Common myeloid progenitor, CD34-positive (primary cell): ENCODE measurements around the gene ADARB1.

ENCODE experiments used
- CTCF ChIA-PET: fragments of 350-600 bp; sonication (Branson Sonifier 250); formaldehyde crosslinking; loops from one replicate; lab custom pipeline; 2021; ENCODE audit warnings: antibody characterized with exemption; lab: Charles Lee
- POLR2A ChIA-PET: fragments of 350-600 bp; sonication (Branson Sonifier 250); formaldehyde crosslinking; loops from one replicate; lab custom pipeline; 2021; ENCODE audit warnings: antibody characterized with exemption; lab: Charles Lee
- DNase-seq, 3 donors: peaks; one replicate each; pipeline versions ENCODE4 v3.0.0 to v3.0.0-alpha.2; 2013
- H3K27ac ChIP-seq, 2 experiments: 1 replicate in 1 of 2; 2 replicates in 1 of 2; pipeline ENCODE4 v1.7.0; 2013; ENCODE audit warnings: inconsistent platforms in 2 of 2, low read length in 2 of 2, mild to moderate bottlenecking in 2 of 2, low read depth in 1 of 2, moderate library complexity in 1 of 2; ENCODE audit not compliant: severe bottlenecking in 2 of 2, insufficient read depth in 1 of 2, poor library complexity in 1 of 2
- H3K27me3 ChIP-seq, 5 experiments: replicated peaks in 2 of 5; 1 replicate in 3 of 5; 2 replicates in 2 of 5; pipeline versions ENCODE4 v1.6.1 to v1.7.0; 2013; ENCODE audit warnings: low read length in 4 of 5, mild to moderate bottlenecking in 2 of 5, moderate library complexity in 2 of 5, inconsistent platforms in 1 of 5; ENCODE audit not compliant: insufficient read depth in 5 of 5, control insufficient read depth in 4 of 5
- H3K36me3 ChIP-seq, 4 experiments: 1 replicate in 2 of 4; 2 replicates in 2 of 4; pipeline versions ENCODE4 v1.6.1 to v1.7.0; 2013; ENCODE audit warnings: low read length in 3 of 4, control low read depth in 1 of 4, mild to moderate bottlenecking in 1 of 4; ENCODE audit not compliant: control insufficient read depth in 4 of 4, insufficient read depth in 4 of 4
- H3K4me1 ChIP-seq, 4 experiments: 1 replicate in 3 of 4; 2 replicates in 1 of 4; pipeline versions ENCODE4 v1.6.1 to v1.7.1; 2013; ENCODE audit warnings: low read length in 3 of 4, mild to moderate bottlenecking in 3 of 4, control low read depth in 1 of 4, inconsistent platforms in 1 of 4, moderate library complexity in 1 of 4; ENCODE audit not compliant: control insufficient read depth in 4 of 4, insufficient read depth in 4 of 4; ENCODE audit errors: control extremely low read depth in 1 of 4
- H3K4me3 ChIP-seq, 7 experiments: 1 replicate in 4 of 7; 2 replicates in 3 of 7; pipeline versions ENCODE4 v1.5.1 to v1.7.0; 2013; ENCODE audit warnings: mild to moderate bottlenecking in 7 of 7, low read length in 6 of 7, moderate library complexity in 6 of 7, inconsistent platforms in 2 of 7, low read depth in 2 of 7, control low read depth in 1 of 7; ENCODE audit not compliant: insufficient read depth in 4 of 7, control insufficient read depth in 1 of 7; ENCODE audit errors: extremely low read depth in 1 of 7
- H3K9me3 ChIP-seq, 5 experiments: 1 replicate in 4 of 5; 2 replicates in 1 of 5; pipeline versions ENCODE4 v1.6.1 to v1.7.1; 2013; ENCODE audit warnings: low read length in 4 of 5, mild to moderate bottlenecking in 2 of 5, inconsistent platforms in 1 of 5, low read depth in 1 of 5, moderate library complexity in 1 of 5; ENCODE audit not compliant: control insufficient read depth in 4 of 5, insufficient read depth in 2 of 5; ENCODE audit errors: control extremely low read depth in 1 of 5
- WGBS: methylation state at CpG from one replicate; pipeline ENCODE4 v1.1.5; 2013; ENCODE audit not compliant: insufficient coverage; 5-methylcytosine and 5-hydroxymethylcytosine counted together

ADARB1 gene

DNA sequence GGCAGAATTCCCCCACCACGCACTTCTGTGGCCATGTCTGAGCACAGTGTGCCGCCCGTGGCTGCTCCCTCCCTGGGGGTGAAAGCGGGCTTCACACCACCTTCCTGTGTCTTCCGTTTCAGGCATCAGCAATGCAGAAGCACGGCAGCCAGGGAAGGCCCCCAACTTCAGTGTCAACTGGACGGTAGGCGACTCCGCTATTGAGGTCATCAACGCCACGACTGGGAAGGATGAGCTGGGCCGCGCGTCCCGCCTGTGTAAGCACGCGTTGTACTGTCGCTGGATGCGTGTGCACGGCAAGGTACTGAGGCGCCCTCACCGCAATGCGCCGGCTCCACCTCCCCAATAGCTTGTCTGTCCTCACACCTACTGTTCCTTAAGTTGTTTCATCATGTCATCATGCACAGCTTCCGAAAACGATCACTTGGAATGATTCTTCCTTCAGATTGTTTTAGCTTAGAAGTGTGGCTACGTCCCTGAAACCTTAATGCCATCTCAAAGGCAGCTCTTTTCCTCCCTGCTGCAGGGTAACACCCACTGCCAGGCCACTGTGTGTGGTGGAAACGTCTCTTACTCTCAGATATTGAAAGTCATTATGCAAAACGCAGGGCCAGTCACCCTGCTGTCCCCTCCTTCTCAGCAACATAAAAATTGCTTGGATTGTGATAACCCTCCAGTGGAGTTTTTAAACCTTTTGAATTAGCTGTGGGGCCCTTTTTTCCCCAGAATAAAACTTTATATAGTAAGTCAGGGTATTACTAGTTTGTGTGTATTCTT is 146.5 kb downstream of the ADARB1 start:
- peaks cover 0 to 6% (median 3%) of the 10 kb centered on the region in 5 experiments for H3K9me3 ChIP-seq
- no peak for DNase-seq
- over 99% methylated on average over 27 of the region's 29 CpGs for WGBS
- CTCF ChIA-PET, result interaction anchor here (1.0 to 1.5 kb wide), 2 partner anchors 80 to 90 kb away, joined by 3 read pairs; no protein-coding TSS in a partner anchor
- H3K36me3 ChIP-seq, result peaks cover 0 to 30% (median 16%) of the 10 kb centered on the region in 4 experiments
- POLR2A ChIA-PET, result no interaction called here
- H3K4me1 ChIP-seq, result no peaks in the 10 kb centered on the region
- no peak overlapping the region for H3K4me3 ChIP-seq
- no peak overlapping the region for H3K27ac ChIP-seq
- H3K27me3 ChIP-seq, result no peaks in the 10 kb centered on the region

DNA sequence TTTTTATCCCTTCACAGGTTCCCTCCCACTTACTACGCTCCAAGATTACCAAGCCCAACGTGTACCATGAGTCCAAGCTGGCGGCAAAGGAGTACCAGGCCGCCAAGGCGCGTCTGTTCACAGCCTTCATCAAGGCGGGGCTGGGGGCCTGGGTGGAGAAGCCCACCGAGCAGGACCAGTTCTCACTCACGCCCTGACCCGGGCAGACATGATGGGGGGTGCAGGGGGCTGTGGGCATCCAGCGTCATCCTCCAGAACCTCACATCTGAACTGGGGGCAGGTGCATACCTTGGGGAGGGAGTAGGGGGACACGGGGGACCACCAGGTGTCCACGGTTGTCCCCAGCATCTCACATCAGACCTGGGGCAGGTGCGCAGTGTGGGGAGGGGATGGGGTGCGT is 147.6 kb downstream of the ADARB1 start:
- Histone ChIP-seq H3K4me1 (peaks cover 0 to 2% (median 0%) of the 10 kb centered on the region in 4 experiments), H3K27me3 (no peaks in the 10 kb centered on the region), H3K27ac (no peak overlapping the region), H3K9me3 (peaks cover 0 to 6% (median 3%) of the 10 kb centered on the region in 5 experiments), H3K4me3 (no peak overlapping the region), H3K36me3 (peaks cover 0 to 30% (median 16%) of the 10 kb centered on the region in 4 experiments)
- ChIA-PET CTCF (no interaction called here), POLR2A (no interaction called here)
- 96% methylated on average over 9 of the region's 15 CpGs for WGBS
- no peak for DNase-seq

DNA sequence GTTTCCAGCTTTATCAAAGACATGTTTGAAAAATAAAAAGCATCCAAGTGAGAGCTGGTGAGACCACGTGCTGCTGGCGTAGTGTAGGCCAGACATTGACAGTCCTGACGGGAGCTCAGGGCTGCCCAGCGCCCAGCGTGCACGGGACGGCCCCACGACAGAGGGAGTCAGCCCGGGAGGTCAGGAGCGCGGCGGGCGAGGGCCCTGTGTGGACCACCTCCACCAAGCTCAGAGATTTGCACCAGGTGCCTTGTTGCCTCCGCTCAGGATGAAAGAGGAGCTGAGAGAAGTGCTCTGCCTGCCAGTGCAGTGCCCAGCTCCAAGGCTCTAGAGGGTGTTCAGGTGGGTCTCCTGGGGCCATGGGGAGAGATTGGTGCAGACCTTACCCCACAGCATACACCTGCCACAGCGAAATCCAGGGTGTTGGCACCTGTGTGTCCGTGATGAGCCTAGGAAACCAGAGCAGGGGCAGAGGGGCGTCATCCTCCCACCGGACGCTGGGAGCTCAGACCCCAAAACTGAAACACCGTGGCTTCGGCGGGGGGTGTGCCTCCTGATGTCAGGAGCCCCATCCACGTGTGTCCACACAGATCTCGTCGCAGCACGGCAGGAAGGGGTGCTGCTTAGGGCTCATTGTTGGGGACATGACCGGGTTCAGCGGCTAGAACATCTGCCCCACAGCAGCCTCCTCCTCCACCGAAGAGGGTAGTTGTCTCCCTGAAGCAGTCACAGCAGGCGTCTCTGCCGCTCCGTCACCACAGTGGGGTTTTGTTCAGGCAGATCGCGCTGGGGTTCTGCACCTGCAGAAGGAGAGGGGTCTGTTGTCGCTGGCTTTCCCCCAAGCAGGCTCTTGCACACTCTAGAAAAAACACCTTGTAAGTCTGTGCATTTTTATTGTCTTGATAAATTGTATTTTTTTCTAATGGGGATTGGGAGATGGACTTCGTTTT is 149.1 kb downstream of the ADARB1 start:
- Histone ChIP-seq H3K27ac (no peak overlapping the region), H3K4me1 (peaks cover 0 to 2% (median 0%) of the 10 kb centered on the region in 4 experiments), H3K27me3 (no peaks in the 10 kb centered on the region), H3K9me3 (no peaks in the 10 kb centered on the region), H3K4me3 (no peak overlapping the region), H3K36me3 (peaks cover 0 to 27% (median 16%) of the 10 kb centered on the region in 4 experiments)
- CTCF ChIA-PET, result no interaction called here
- POLR2A ChIA-PET, result no interaction called here
- no peak for DNase-seq
- WGBS, result 97% methylated on average over 34 of the region's 36 CpGs

DNA sequence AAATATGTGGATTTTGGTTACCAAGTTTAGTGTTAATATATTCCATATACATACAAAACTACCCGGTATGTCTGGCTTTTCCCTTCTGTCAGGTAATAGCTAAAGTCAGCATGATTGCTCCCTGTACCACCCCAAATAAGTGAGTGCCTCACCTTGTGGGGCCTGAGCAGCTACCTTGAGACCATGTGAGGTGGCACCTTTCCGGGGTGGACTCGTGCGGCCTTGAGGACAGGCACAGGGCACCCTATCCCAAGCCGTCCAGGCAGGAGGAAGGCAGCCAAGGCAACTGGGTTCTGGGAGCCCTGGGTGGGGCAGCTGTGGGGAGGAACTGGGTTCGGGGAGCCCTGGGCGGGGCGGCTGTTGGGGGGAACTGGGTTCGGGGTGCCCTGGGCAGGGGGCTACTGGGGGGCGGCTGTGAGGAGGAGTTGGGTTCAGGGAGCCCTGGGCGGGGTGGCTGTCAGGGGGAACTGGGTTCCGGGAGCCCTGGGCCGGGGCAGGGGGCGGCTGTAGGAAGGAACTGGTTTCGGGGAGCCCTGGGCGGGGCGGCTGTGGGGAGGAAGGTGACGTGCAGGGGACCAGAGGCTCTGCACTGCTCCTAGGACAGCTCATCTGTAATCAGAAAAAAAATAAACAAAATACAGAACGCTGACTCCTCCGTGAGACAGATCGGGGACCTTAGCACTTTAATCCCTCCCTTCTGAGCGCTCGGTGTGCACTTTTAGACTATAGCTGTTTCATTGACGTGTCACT is 150.0 kb downstream of the ADARB1 start:
- ChIA-PET POLR2A (no interaction called here), CTCF (interaction anchor here (1.0 kb wide), 1 partner anchor 84 kb away, joined by 3 read pairs; no protein-coding TSS in a partner anchor)
- H3K27ac ChIP-seq, result no peak overlapping the region

DNA sequence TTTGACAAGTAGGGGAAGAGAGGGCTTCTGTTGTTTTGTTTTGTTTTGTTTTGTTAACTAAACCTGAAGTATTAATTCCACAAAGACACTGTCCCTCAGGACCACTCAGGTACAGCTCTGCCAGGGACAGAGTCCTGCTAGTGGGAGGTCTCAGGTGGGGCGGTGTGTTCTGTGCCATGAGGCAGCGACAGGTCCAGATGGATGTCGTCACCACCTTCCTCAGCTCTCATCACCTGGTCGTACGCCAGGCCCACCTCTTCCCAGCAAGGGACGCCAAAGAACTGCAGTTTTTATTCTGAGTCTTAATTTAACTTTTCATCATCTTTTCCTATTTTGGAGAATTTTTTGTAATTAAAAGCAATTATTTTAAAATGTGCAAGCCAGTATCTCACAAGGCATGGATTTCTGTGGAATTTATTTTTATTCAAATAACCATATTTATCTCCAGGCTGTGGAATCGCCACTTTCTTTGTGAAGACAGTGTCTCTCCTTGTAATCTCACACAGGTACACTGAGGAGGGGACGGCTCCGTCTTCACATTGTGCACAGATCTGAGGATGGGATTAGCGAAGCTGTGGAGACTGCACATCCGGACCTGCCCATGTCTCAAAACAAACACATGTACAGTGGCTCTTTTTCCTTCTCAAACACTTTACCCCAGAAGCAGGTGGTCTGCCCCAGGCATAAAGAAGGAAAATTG is 150.8 kb downstream of the ADARB1 start:
- no peaks in the 10 kb centered on the region for H3K27me3 ChIP-seq
- H3K27ac ChIP-seq, result no peak overlapping the region
- POLR2A ChIA-PET, result no interaction called here
- DNase-seq, result no peak
- CTCF ChIA-PET, result interaction anchor here (1.0 kb wide), 1 partner anchor 85 kb away, joined by 3 read pairs; no protein-coding TSS in a partner anchor
- no peak overlapping the region for H3K4me3 ChIP-seq
- H3K4me1 ChIP-seq, result peaks cover 0 to 2% (median 0%) of the 10 kb centered on the region in 4 experiments
- no peaks in the 10 kb centered on the region for H3K9me3 ChIP-seq
- peaks cover 0 to 26% (median 14%) of the 10 kb centered on the region in 4 experiments for H3K36me3 ChIP-seq
- WGBS, result 90% methylated on average over 2 of the region's 11 CpGs

More for the DNA sequence above, 150.0 kb downstream of the ADARB1 start:
- no peak for DNase-seq
- Histone ChIP-seq H3K36me3 (peaks cover 0 to 27% (median 16%) of the 10 kb centered on the region in 4 experiments), H3K4me1 (peaks cover 0 to 2% (median 0%) of the 10 kb centered on the region in 4 experiments), H3K4me3 (no peak overlapping the region), H3K27me3 (no peaks in the 10 kb centered on the region), H3K9me3 (no peaks in the 10 kb centered on the region)
- 89% methylated on average over 15 of the region's 24 CpGs for WGBS

DNA sequence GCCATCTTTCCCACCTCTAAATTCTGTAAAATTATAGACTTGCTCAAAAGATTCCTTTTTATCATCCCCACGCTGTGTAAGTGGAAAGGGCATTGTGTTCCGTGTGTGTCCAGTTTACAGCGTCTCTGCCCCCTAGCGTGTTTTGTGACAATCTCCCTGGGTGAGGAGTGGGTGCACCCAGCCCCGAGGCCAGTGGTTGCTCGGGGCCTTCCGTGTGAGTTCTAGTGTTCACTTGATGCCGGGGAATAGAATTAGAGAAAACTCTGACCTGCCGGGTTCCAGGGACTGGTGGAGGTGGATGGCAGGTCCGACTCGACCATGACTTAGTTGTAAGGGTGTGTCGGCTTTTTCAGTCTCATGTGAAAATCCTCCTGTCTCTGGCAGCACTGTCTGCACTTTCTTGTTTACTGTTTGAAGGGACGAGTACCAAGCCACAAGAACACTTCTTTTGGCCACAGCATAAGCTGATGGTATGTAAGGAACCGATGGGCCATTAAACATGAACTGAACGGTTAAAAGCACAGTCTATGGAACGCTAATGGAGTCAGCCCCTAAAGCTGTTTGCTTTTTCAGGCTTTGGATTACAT is 151.5 kb downstream of the ADARB1 start:
- no peak for DNase-seq
- Histone ChIP-seq H3K27me3 (no peaks in the 10 kb centered on the region), H3K27ac (no peak overlapping the region), H3K36me3 (peaks cover 0 to 19% (median 9%) of the 10 kb centered on the region in 4 experiments), H3K4me3 (no peak overlapping the region), H3K9me3 (no peaks in the 10 kb centered on the region), H3K4me1 (peaks cover 0 to 2% (median 0%) of the 10 kb centered on the region in 4 experiments)
- CTCF ChIA-PET, result no interaction called here
- POLR2A ChIA-PET, result interaction anchor here (0.6 kb wide), 1 partner anchor 97 kb away, joined by 7 read pairs; no protein-coding TSS in a partner anchor
- WGBS, result 99% methylated on average over 15 of the region's 16 CpGs
